Stimulated activated CD4-positive, alpha-beta T cell treated with anti-CD3 and anti-CD28 coated beads, Interleukin-1b, Interleukin-23, amount 100 ng/mL, for 4 hours (primary cell): Measurements from ENCODE around the gene KIF5C.
"Not testable (repeated sequence)": the region's sequence is repeated elsewhere in the genome, so short reads cannot be mapped to it uniquely, and the experiment has no call there.

Experiments used
- DNase-seq, 2 donors: peaks; one replicate each; pipeline ENCODE4 v3.0.0-alpha.2; 2020; ENCODE audit warnings: low read depth in 2 of 2

KIF5C gene

DNA sequence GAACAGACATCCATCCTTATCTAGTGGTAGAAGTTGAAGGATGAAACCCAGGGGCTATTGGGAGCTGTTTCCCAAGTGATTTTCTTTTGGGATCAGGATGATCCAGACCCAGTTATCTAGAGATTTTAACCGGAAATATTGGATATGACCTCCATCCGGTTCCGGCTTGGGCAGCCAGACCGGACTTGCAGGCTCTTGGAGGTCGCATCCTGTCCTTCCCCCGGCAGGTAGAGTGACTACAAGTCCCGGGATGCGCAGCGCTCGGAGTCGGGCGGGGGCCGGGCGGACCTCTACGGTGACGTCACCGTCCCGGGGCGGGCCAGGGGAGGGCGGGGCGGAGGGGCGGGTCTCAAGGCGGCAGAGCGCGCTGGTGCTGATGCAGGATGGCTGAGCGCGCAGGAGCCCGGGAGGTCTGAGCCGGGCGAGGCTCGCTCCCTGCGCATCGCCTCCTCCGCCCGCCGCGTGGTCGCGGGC, at the start of gene KIF5C:
Gene KIF5C, plus strand, starts transcription at position 360 of the 474 bp plus-strand sequence. CDS start 391 bp downstream, outside the sequence.
- peak; percentile 90 for DNase-seq

GRCh38 chr2:148826791-148827190, 48.2 kb upstream of the KIF5C start:
- no peak for DNase-seq

- DNase-seq: no peak
Measured at GRCh38 chr2:148828941-148829340, 46.1 kb upstream of the KIF5C start.

- no peak for DNase-seq
Measured at GRCh38 chr2:148829618-148830017, 45.4 kb upstream of the KIF5C start.

- DNase-seq: no peak
Measured at GRCh38 chr2:148832637-148833036, 42.4 kb upstream of the KIF5C start.

DNA sequence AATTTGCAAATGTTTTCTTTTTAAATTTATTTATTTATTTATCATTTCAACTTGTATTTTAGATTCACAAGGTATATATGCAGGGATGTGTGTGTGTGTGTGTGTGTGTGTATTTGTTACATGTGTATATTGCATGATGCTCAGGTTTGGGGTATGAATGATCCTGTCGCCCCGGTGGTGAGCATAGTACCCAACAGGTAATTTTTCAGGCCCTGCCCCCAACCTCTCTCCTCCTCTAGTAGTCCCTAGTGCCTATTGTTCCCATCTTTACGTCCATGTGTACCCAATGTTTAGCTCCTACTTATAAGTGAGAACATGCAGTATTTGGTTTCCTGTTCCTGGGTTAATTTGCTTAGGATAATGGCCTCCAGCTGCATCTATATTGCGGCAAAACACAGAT, 33.0 kb upstream of the KIF5C start:
- DNase-seq: no peak

GRCh38 chr2:148848146-148848545, 26.9 kb upstream of the KIF5C start:
- no peak for DNase-seq

GRCh38 chr2:148853458-148853857, 21.6 kb upstream of the KIF5C start:
- no peak for DNase-seq

DNA sequence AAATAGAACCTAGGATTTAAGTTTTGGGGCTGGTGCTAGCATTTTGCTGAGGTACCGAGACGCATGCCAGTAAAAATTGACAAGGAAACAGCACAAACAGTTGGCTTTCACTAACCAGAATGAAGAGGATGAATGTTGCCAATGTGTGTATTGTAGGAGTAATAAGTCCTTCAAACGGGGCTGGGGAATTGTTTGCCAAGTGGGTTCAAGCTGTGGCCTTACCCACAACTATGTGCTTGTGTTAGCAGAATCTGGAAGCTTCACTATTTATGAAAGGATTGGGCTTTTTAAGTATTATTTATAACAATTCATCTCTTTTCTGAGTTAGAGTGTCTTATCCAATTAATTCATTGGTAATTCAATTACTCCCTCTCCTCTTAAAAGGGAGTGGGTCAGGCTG, 15.0 kb upstream of the KIF5C start:
- DNase-seq: no peak

DNA sequence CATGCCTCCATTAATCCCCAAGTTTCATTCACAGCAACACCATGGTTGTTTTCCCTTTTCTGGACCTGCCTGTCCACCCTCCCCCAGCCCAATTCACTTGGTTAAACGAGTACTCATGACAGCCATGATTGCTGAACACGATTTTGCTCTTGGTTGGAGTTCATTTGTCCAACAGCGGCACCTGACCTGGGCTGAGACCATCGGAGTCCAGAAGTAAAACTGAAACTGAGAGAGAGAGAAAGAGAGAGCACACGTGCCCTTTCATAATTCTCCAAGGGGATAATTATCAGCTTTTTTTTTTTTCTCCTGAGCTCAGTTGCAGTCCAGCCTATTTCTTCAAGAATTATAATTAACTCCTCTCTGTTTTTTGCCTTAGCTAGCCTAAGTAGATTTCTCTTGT, 13.7 kb upstream of the KIF5C start:
- DNase-seq: no peak

- not testable (repeated sequence) for DNase-seq
Measured at GRCh38 chr2:148862478-148862877, 12.5 kb upstream of the KIF5C start.

GRCh38 chr2:148865512-148865911, 9.5 kb upstream of the KIF5C start:
- no peak for DNase-seq

- DNase-seq: no peak
Measured at GRCh38 chr2:148866091-148866490, 8.9 kb upstream of the KIF5C start.

DNA sequence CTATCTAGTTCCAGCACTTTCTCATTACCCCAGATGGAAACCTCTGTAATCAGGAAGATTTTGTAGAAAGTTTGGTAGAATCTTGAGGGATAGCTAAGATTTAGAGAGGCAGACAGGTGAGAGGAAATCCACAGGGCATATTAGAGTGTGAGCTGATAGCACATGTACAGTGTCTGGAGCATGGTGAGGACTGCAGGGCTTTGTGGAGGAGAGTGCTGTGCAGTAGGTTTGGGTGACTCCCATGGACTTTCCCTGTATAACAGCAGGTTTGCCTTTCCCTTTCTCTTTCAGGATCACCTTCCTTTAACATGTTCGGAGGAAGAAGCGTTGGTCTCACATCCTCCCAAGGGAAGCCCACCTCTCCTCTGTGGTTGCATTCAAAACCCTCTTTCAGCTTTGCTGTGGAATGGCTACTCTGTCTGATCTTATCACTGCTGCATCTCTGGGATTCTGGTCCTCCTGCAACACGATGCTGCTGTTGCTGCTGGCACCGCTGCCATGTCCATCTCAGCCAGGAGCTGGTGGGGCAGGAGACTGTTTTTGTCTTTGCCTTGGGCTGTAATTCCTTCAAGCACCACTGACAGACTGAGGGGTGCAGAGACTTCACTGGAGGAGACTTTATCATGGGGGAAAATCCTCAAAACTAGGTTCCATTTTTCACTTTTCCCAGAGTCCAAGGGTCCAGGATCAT, 7.8 kb upstream of the KIF5C start:
- no peak for DNase-seq

DNA sequence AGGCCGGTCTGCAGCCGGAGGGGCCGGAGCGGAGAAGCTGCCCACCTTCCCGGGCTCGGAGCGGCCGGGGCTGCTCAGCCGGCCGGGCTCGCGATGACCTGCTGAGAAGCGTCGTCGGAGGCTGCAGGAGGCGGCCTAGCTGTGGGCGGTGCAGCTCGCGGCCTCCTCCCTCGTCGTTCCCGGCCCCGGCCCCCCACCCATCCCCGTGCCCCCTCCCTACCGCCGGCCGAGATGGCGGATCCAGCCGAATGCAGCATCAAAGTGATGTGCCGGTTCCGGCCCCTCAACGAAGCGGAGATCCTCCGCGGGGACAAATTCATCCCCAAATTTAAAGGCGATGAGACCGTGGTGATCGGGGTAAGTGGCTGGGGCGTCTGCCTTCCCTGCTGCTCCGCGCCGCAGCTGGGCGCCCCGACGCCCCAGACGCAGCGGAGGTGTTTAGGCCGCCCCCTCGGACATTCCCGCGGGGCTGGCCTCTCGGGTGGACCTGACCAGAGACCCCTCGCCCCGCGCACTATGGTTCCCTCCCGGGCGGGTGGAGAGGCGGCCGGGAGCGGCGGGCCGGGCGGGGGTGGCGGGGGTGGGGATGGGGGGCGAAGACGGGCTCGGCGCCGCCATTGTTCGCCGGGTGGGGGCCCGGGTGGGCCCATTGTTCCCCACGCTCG, 492 bp downstream of the KIF5C start:
- no peak for DNase-seq

- DNase-seq: no peak
Measured at GRCh38 chr2:148876202-148876594, 1.2 kb downstream of the KIF5C start.

DNA sequence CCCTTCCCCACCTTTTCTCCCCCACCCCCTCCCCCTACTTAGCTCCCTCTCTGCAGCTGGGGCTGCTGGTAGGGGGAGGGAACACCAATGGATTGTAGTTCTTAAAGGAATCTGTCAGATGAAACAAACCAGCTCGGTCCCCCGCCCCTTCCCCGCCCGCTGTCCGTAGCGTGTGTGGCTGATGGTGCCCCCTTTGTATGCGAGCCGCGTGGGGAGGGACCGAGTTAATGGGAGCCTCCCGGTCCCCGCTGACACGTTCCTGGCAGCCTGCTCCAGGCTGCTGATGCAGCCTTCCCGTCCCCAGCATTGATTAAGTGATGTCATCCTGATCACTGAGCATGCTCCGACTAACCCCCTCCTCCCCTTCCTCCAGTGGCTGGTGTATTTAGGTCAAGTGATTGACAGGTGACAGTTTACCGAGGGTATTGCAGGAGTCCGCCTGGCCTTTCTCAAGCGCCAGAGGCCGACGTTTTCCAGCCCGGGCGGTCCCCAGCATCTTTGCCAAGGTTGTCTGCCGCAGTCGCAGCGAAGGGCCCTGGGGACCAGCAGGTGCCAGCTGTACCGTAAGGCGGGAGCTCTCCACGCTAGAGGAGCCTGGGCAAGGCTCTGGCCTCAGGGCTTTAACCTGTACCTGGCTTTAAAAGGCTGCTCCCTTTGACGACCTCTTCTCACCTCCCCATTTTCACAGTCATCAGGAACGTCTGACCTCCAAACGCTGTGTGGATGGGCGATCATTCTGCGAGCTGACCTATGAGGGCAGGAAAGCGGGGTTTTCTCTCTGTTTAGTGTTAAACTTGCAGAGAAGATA, 1.8 kb downstream of the KIF5C start:
- peak in 1 of 2 donors; percentile 47 for DNase-seq

DNA sequence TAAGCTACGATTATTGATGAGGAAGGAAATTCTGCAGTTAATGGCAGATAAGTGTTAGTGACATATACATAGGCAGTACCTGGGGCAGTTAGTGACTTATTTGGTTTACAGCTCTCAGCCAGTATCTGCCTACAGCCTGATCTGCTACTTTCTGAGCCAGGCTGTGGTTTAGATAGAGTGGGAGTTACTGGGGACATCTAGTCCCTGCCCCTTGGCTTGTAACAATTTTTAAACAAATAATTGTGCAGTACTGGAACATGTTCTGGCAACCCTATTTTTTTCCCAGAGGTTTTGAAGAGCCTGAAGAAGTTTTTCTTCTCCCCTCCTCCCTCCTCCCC, 2.3 kb downstream of the KIF5C start:
- no peak for DNase-seq

- no peak for DNase-seq
Measured at GRCh38 chr2:148880636-148881035, 5.6 kb downstream of the KIF5C start.

GRCh38 chr2:148882051-148882450, 7.0 kb downstream of the KIF5C start:
- no peak for DNase-seq

DNA sequence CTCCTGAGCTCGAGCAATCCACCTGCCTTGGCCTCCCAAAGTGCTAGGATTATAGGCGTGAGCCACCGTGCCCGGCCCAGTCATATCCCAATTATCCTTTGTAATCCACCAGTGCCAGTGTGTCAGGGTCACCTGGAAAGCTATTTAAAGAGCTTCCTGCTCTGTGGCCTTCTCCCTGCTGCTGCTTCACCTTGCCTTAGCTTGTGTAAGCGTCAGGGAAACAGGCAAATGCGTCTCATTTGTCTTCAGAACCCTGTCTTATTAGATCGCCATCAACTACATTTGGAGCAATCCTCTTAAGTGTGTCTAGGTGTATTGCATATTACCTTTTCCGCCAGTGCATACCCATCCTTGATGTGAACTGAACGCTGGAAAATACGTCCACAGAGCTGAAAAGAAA, 10.2 kb downstream of the KIF5C start:
- no peak for DNase-seq

DNA sequence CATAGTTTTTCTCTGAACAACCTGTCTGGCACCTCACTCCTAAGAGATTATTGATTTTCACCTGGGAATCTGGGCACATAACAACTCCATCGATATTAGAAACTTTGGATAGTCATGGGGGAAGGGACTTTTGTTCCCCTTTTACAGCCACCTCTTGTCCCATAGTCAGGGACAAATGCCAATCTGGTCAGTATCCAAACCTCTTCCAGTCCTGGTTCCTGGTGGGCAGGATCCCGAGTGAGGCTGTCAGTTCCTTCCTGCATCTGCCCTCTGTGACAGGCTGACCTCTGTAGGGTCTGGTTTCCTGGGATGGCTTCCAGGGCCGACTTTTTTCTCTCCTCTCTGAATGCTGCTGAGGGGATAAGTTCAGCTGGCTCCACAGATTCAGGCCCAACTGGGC, 11.0 kb downstream of the KIF5C start:
- DNase-seq: no peak
